Measurements from ENCODE around the gene FANCD2OS.

DNA sequence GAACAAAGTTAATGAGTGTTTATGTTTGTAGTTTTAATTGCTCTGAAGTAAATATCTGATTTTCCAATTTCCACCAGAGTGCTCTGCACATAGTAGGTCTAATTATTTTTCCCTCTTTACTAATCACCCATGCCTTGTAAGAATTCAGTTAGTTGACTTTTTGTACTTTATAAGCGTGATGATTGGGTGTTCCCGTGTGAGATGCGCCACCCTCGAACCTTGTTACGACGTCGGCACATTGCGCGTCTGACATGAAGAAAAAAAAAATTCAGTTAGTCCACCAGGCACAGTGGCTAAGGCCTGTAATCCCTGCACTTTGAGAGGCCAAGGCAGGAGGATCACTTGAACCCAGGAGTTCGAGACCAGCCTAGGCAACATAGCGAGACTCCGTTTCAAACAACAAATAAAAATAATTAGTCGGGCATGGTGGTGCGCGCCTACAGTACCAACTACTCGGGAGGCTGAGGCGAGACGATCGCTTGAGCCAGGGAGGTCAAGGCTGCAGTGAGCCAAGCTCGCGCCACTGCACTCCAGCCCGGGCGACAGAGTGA, 33.0 kb upstream of the FANCD2OS start:
- TF ChIP-seq, protein P1, sequence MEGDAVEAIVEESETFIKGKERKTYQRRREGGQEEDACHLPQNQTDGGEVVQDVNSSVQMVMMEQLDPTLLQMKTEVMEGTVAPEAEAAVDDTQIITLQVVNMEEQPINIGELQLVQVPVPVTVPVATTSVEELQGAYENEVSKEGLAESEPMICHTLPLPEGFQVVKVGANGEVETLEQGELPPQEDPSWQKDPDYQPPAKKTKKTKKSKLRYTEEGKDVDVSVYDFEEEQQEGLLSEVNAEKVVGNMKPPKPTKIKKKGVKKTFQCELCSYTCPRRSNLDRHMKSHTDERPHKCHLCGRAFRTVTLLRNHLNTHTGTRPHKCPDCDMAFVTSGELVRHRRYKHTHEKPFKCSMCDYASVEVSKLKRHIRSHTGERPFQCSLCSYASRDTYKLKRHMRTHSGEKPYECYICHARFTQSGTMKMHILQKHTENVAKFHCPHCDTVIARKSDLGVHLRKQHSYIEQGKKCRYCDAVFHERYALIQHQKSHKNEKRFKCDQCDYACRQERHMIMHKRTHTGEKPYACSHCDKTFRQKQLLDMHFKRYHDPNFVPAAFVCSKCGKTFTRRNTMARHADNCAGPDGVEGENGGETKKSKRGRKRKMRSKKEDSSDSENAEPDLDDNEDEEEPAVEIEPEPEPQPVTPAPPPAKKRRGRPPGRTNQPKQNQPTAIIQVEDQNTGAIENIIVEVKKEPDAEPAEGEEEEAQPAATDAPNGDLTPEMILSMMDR (IDR thresholded peaks at IDR 0.05) = no peak
- TF ChIP-seq POLR2A (IDR thresholded peaks at IDR 0.05) = no peak

Measured in thyroid gland (tissue), 4 donors.